NCI-H1417 treated with DMSO at 0.1 percent for 48 hours (cell line): ENCODE measurements around the gene CFAP73.

Experiments used
- DNase-seq: peaks from one replicate; lab custom pipeline; 2025; lab: John Stamatoyannopoulos, UW

Gene CFAP73

GRCh38 chr12:113142173-113142885 is 7.2 kb upstream of the CFAP73 start:
- DNase-seq = no peak

DNA sequence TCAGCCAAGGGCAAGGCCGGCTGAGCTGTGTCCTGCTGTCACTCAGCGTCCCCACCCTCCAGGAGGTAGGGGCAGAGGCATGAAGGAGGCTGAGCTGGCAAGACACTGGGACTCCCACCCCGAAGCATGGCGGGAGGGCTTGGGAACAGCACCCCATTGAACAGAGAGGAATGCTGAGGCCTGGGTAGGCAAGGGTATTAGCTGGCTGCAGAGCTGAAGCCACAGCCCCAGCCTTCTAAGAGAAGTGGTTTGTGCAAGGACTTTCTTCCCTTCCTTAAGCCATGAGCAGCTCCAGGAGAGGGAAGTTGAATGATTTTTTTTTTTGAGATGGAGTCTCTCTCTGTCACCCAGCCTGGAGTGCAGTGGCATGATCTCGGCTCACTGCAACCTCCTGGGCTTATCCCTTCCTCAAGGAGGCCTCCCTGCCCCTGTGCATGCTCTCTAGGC is 6.6 kb upstream of the CFAP73 start:
- no peak for DNase-seq

GRCh38 chr12:113143959-113144358 is 5.6 kb upstream of the CFAP73 start:
- no peak for DNase-seq

- DNase-seq = no peak
Observed at GRCh38 chr12:113144806-113145205, 4.7 kb upstream of the CFAP73 start.

GRCh38 chr12:113145720-113146551 is 3.6 kb upstream of the CFAP73 start:
- DNase-seq = no peak

- no peak for DNase-seq
Observed at GRCh38 chr12:113146999-113147398, 2.5 kb upstream of the CFAP73 start.

GRCh38 chr12:113151655-113152054 is 2.1 kb downstream of the CFAP73 start:
- no peak for DNase-seq

DNA sequence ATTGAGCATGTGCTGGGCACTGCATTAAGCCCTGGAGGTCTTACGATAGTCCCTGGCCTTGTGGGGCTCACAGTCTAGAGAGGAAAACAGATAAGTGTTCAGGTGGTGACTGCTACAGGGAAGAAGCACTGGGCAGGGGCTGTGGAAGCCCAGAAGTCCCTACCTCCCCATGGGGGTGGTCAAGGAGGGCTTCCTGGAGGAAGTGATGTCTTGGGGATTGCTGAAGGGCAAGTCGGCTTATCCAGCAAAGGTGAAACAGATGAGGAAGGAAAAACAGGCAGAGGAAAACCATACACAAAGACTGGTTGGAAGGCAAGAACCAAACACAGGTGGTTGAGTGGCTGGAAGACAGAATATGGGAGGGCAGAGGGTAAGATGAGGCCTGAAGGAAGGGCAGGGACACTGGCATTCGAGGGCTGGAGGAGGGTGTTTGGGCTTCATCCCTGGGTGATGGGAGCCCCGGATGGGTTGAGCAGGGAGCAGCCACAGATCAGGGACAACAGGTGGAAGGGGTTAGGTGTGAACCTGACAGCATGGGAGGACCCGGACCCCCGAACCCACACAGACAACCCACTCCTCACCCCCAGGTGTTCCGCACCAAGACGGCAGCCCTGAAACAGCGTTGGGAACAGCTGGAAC is 2.8 kb downstream of the CFAP73 start:
- no peak for DNase-seq

DNA sequence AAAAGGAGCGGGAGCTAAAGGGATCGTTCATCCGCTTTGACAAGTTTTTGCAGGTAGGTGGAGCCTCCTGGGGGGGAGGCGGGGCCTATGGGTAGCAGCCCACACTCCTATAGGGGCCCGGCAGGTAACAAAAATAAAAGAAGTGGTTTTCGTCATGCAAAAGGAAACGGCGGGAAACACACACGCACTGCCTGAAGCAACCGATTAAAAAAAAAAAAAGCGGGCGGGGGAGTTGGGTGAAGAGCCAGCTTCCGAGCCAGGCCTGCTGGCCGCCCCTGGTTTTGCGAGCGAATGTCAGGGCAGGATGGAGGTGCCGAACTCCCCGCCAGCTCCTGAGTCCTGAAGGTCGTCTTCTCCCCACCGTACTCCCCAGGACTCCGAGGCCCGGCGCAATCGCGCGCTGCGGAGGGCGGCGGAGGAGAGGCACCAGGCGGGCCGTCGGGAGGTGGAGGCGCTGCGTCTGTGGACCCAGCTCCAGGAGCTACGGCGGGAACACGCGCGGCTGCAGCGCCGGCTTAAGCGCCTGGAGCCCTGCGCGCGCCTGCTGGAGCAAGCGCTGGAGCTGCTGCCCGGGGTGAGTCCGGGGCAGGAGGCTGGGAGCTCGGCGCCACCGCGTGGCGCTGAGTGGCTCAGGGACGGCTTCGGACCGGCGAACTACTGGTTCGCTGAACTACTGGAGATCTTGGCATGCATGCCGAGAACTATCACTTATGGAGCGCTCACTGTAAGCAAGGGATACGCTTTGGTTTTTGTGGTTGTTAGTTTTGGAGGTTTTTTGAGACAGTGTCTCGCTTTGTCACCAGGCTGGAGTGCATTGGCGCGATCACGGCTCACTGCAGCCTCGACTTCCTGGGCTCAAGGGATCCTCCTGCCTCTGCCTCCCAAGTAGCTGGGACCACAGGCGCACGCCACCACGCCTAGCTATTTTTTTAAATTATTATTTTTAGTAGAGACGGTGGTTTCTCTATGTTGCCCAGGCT is 3.6 kb downstream of the CFAP73 start:
- peak; percentile 28 for DNase-seq

- no peak for DNase-seq
Observed at GRCh38 chr12:113154351-113154973, 4.9 kb downstream of the CFAP73 start.

- DNase-seq = no peak
Observed at GRCh38 chr12:113155060-113155459, 5.5 kb downstream of the CFAP73 start.

DNA sequence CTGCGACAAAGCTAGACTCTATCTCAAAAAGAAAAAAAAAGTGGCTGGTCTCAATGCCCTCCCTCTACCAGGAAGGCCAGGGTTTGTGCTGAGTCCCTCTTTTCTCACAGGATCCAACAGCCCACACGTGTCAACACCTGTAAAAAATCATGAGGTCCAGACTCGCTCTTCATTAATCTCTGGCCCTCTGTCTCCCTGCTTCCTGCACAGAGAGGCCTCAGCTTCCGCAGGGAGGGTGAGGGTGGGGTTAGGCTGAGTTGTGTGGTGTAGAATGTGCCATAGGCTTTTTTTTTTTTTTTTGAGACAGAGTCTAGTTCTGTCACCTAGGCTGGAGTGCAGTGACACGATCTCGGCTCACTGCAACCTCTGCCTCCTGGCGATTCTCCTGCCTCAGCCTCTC is 6.1 kb downstream of the CFAP73 start:
- DNase-seq = no peak

GRCh38 chr12:113157218-113157859 is 7.8 kb downstream of the CFAP73 start:
- no peak for DNase-seq

DNA sequence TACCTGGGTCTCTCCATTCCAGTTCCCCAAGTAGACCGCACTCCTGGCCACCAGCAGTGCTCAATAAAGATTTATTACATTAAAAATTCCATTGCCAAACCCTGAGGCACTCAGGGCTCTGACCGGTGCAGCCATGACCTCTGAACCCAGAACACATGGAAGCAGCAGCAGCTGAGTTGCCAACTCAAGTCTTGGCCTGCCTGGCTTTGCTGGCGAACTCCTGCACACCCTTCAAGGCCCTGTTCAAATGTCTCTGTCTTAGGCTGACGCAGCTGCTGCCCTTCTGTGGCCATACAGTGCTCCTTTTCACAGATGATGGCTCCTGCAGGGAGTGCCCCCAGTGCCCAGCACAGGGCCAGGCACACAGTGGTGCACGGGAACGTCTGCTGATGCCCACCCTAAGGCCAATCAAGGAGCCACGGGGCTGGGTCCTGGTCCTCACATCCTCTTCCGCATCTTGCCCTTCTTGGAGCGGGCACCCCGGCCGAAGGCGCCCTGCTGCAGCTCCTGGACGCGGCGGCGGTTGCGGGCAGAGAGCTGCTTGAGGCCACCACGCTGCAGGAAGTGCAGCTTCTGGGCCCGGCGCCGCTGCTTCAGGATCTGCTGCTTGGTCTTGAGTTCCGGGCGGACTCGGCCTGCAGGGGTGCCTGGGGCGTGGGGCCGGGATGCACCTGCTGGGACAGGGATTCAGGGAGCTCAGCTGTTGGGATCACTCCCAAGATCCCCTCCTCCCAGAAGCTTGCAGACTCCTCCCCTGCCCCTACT is 9.1 kb downstream of the CFAP73 start:
- DNase-seq = no peak

GRCh38 chr12:113159937-113160336 is 10.4 kb downstream of the CFAP73 start:
- DNase-seq = no peak

DNA sequence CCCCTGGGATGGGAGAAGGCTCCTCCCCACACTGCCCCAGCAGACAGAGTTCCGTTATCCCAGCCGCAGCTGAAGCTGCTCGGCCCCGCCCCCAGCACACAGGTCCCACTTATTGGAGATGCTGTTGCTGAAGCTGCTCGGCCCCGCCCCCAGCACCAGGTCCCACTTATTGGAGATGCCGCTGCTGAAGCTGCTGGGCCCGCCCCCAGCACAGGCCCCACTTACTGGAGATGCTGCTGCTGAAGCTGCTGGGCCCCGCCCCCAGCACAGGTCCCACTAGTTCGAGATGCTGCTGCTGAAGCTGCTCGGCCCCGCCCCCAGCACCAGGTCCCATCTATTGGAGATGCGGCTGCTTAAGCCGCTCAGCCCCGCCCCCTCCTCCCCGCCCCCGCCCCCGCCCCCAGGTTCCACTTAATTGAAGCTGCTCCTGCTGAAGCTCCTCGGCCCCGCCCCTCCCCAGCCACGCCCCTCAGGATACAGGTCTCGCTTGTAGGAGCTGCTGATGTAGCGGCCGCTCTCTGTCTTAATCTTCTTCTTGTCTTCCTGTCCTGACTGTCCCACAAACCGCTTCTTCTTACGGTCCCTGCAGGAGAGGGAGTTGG is 12.0 kb downstream of the CFAP73 start:
- DNase-seq = no peak

DNA sequence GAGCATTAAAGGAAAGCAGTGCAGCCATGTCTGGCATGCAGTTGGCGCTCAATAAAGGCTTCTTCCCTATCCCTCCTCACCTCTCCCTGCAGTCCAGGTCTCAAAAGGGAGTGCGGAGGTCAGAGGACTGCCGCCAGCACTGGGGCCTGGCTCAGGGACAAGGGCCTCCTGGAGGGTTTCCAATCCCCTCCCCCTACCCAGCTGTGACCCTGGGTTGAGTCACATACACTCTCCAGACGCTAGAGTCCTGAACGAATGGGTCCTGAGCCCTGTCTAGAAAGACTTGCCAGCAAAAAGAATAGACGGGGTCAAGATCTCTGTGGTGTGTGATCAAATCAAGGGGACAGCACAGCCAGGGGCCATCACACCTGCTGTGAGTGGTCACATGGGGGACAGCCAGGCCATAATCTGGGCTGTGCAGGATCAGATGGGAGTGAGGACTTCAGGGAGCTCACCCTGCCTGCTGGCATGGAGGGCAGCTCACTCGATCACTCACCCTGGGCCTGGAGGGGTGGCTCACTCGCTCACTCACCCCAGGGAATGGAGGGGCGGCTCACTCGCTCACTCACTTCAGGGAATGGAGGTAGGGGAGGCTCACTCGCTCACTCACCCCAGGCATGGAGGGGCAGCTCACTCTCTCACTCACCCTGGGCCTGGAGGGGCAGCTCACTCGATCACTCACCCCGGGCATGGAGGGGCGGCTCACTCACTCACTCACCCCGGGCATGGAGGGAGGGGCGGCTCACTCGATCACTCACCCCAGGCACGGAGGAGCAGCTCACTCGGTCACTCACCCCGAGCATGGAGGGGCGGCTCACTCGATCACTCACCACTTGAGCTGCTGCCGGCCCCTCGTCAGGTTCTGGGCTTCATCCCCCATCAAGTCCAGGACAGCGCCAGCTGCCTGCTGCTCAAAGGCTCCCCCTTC is 12.8 kb downstream of the CFAP73 start:
- DNase-seq = no peak

GRCh38 chr12:113163030-113163360 is 13.5 kb downstream of the CFAP73 start:
- DNase-seq = no peak

GRCh38 chr12:113164014-113164413 is 14.5 kb downstream of the CFAP73 start:
- DNase-seq = no peak
